ENCODE results near the gene DONSON.

DNA sequence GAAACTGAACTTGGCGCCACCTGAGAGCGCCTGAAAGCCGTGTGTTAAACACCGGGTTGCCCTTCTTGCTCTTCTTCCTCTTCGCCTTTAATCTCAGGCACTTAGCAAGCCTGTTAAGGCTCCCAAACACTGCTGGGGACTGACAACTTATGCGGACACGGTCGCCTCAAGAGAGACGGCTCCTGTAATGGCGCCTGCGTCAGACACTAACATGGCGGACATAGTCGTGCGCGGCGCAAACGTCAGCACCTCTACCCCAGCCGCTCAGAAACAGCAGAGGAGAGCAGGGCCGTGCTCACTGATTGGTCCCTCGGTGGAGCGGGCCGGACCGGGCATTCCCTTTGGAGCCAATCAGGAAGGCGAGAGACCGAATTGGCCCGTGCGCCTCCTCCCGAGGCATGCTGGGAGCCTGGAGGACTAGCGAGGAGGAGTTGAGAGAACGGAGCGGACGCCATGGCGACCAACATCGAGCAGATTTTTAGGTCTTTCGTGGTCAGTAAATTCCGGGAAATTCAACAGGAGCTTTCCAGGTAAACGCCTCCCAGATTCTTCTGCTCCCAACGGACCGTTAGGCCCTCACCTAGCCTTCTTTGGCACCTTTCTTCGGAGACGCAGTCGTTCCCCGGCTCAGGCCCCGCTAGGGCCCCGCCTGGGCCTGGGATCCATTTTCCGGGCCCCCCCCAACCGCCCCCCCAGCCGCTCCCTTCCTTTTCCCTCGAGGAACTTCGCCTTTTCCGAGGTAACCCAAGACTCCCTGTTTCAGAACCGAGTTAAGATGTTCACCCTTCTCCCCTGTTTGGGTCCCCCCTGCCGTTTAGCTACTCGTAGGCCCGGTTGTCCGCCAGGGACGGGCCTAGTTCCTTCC, 45.6 kb downstream of the DONSON start, which contains the start of gene SON:
- TF ChIP-seq, protein P1, sequence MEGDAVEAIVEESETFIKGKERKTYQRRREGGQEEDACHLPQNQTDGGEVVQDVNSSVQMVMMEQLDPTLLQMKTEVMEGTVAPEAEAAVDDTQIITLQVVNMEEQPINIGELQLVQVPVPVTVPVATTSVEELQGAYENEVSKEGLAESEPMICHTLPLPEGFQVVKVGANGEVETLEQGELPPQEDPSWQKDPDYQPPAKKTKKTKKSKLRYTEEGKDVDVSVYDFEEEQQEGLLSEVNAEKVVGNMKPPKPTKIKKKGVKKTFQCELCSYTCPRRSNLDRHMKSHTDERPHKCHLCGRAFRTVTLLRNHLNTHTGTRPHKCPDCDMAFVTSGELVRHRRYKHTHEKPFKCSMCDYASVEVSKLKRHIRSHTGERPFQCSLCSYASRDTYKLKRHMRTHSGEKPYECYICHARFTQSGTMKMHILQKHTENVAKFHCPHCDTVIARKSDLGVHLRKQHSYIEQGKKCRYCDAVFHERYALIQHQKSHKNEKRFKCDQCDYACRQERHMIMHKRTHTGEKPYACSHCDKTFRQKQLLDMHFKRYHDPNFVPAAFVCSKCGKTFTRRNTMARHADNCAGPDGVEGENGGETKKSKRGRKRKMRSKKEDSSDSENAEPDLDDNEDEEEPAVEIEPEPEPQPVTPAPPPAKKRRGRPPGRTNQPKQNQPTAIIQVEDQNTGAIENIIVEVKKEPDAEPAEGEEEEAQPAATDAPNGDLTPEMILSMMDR (IDR thresholded peaks at IDR 0.05; ENCODE audit: poor library complexity), result no peak
- TF ChIP-seq EZH2 (IDR thresholded peaks at IDR 0.05; ENCODE audit: borderline replicate concordance), result no peak
- TF ChIP-seq EZH2phosphoT487 (IDR thresholded peaks at IDR 0.05; ENCODE audit: low read depth, severe bottlenecking, unreplicated experiment), result no peak

Data from hepatocyte (in vitro differentiated cells).